ENCODE data around the gene TMEM151B. TPM values are rescaled to one million over a fixed set of nuclear protein-coding genes. Genes with fewer than 3 reads are reported as not detected.
"Not testable (repeated sequence)": the region's sequence is repeated elsewhere in the genome, so short reads cannot be mapped to it uniquely, and the experiment has no call there.

The TMEM151B gene
- total RNA-seq, 1 experiment from 2014 or later, result 0.20 TPM

- H3K36me3 ChIP-seq, result peaks cover 60% of the 10 kb centered on the region
Measured at GRCh38 chr6:44301106-44301505, 30.9 kb downstream of the TMEM151B start.

GRCh38 chr6:44301782-44302564, 31.7 kb downstream of the TMEM151B start:
- Histone ChIP-seq H3K27me3 (peaks cover 20% of the 10 kb centered on the region), H3K4me3 (no peak overlapping the region), H3K36me3 (peaks cover 69% of the 10 kb centered on the region), H3K9me3 (no peaks in the 10 kb centered on the region)
- peak; percentile 54 for DNase-seq

More at GRCh38 chr6:44301106-44301505, 30.9 kb downstream of the TMEM151B start:
- peaks cover 29% of the 10 kb centered on the region for H3K27me3 ChIP-seq
- H3K4me3 ChIP-seq, result no peak overlapping the region
- DNase-seq, result no peak
- H3K9me3 ChIP-seq, result no peaks in the 10 kb centered on the region

GRCh38 chr6:44302856-44303255, 32.6 kb downstream of the TMEM151B start:
- no peak for DNase-seq
- Histone ChIP-seq H3K36me3 (peaks cover 78% of the 10 kb centered on the region), H3K9me3 (no peaks in the 10 kb centered on the region), H3K4me3 (no peak overlapping the region), H3K27me3 (peaks cover 11% of the 10 kb centered on the region)

GRCh38 chr6:44303842-44304241, 33.6 kb downstream of the TMEM151B start:
- peaks cover 1% of the 10 kb centered on the region; the same call in 1 of the 2 replicates for H3K27me3 ChIP-seq
- no peak for DNase-seq
- no peak overlapping the region for H3K4me3 ChIP-seq
- peaks cover 87% of the 10 kb centered on the region for H3K36me3 ChIP-seq
- no peaks in the 10 kb centered on the region for H3K9me3 ChIP-seq

- no peak overlapping the region for H3K4me3 ChIP-seq
- DNase-seq, result peak; percentile 72
- no peaks in the 10 kb centered on the region for H3K9me3 ChIP-seq
- no peaks in the 10 kb centered on the region for H3K27me3 ChIP-seq
- H3K36me3 ChIP-seq, result peaks cover 94% of the 10 kb centered on the region
Measured at GRCh38 chr6:44304282-44305199, 34.3 kb downstream of the TMEM151B start.

- Histone ChIP-seq H3K27me3 (no peaks in the 10 kb centered on the region), H3K9me3 (no peaks in the 10 kb centered on the region), H3K36me3 (peaks cover 99% of the 10 kb centered on the region), H3K4me3 (no peak overlapping the region)
- no peak for DNase-seq
Measured at GRCh38 chr6:44305200-44305725, 35.0 kb downstream of the TMEM151B start.

GRCh38 chr6:44306710-44307109, 36.5 kb downstream of the TMEM151B start:
- Histone ChIP-seq H3K4me3 (no peak overlapping the region), H3K27me3 (no peaks in the 10 kb centered on the region), H3K36me3 (peaks cover 100% of the 10 kb centered on the region), H3K9me3 (no peaks in the 10 kb centered on the region)
- no peak for DNase-seq

- no peak for DNase-seq
- Histone ChIP-seq H3K36me3 (peaks cover 100% of the 10 kb centered on the region), H3K9me3 (no peaks in the 10 kb centered on the region), H3K27me3 (no peaks in the 10 kb centered on the region), H3K4me3 (no peak overlapping the region)
Measured at GRCh38 chr6:44307217-44307616, 37.0 kb downstream of the TMEM151B start.

- DNase-seq, result peak; percentile 50
- no peak overlapping the region for H3K4me3 ChIP-seq
- H3K36me3 ChIP-seq, result peaks cover 85% of the 10 kb centered on the region
- no peaks in the 10 kb centered on the region for H3K27me3 ChIP-seq
- H3K9me3 ChIP-seq, result no peaks in the 10 kb centered on the region
Measured at GRCh38 chr6:44309092-44309491, 38.8 kb downstream of the TMEM151B start.

- Histone ChIP-seq H3K4me3 (no peak overlapping the region), H3K36me3 (peaks cover 79% of the 10 kb centered on the region), H3K9me3 (no peaks in the 10 kb centered on the region), H3K27me3 (no peaks in the 10 kb centered on the region)
- no peak for DNase-seq
Measured at GRCh38 chr6:44309631-44310030, 39.4 kb downstream of the TMEM151B start.

GRCh38 chr6:44310241-44310640, 40.0 kb downstream of the TMEM151B start:
- H3K9me3 ChIP-seq, result no peaks in the 10 kb centered on the region
- H3K36me3 ChIP-seq, result peaks cover 73% of the 10 kb centered on the region
- no peak for DNase-seq

GRCh38 chr6:44311304-44311703, 41.1 kb downstream of the TMEM151B start:
- no peak for DNase-seq
- Histone ChIP-seq H3K36me3 (peaks cover 63% of the 10 kb centered on the region), H3K27me3 (peaks cover 12% of the 10 kb centered on the region; the same call in 1 of the 2 replicates), H3K9me3 (no peaks in the 10 kb centered on the region), H3K4me3 (no peak overlapping the region; the same call in 1 of the 2 replicates)

More at GRCh38 chr6:44310241-44310640, 40.0 kb downstream of the TMEM151B start:
- Histone ChIP-seq H3K27me3 (peaks cover 2% of the 10 kb centered on the region; the same call in 1 of the 2 replicates), H3K4me3 (no peak overlapping the region)

- H3K27me3 ChIP-seq, result peaks cover 14% of the 10 kb centered on the region; the same call in 1 of the 2 replicates
- peak overlapping the region; percentile 100 for H3K4me3 ChIP-seq
- no peak for DNase-seq
- H3K36me3 ChIP-seq, result peaks cover 58% of the 10 kb centered on the region
- H3K9me3 ChIP-seq, result no peaks in the 10 kb centered on the region
Measured at GRCh38 chr6:44311767-44312166, 41.5 kb downstream of the TMEM151B start.

GRCh38 chr6:44312901-44313788, 42.9 kb downstream of the TMEM151B start, which contains the start of gene AARS2:
TSS of gene AARS2 (minus strand) at chr6:44313347. CDS start at chr6:44313323, 24 bp downstream.
- H3K4me3 ChIP-seq, result peak within 1 kb of the TSS; percentile 100
- H3K27me3 ChIP-seq, result peaks cover 28% of the 10 kb centered on the region
- peaks cover 44% of the 10 kb centered on the region for H3K36me3 ChIP-seq
- DNase-seq, result peak; percentile 99
- H3K9me3 ChIP-seq, result no peaks in the 10 kb centered on the region; the same call in 1 of the 2 replicates

- DNase-seq, H3K9me3 ChIP-seq, H3K4me3 ChIP-seq: not testable (repeated sequence)
- H3K36me3 ChIP-seq, result peaks cover 29% of the 10 kb centered on the region
- peaks cover 43% of the 10 kb centered on the region for H3K27me3 ChIP-seq
Measured at GRCh38 chr6:44314657-44315056, 44.4 kb downstream of the TMEM151B start.

- Histone ChIP-seq H3K36me3 (peaks cover 20% of the 10 kb centered on the region), H3K4me3 (no peak overlapping the region), H3K9me3 (no peaks in the 10 kb centered on the region; the same call in 1 of the 2 replicates), H3K27me3 (peaks cover 52% of the 10 kb centered on the region)
- no peak for DNase-seq
Measured at GRCh38 chr6:44315516-44315915, 45.3 kb downstream of the TMEM151B start.
